Caco-2 (cell line): ENCODE measurements around the gene MAD2L2. TPM values are rescaled to one million over a fixed set of nuclear protein-coding genes. Genes with fewer than 3 reads are reported as not detected.

Experiments used
- BruUV-seq: library from RNA; stranded (reverse); fragments of 400-500 nt; replicated peaks from 2 replicates; lab custom pipeline; 2021; lab: Mats Ljungman, UMichigan
- CTCF ChIA-PET: fragments of 300-600 bp; sonication (Branson Sonifier 250); formaldehyde crosslinking; loops from one replicate; lab custom pipeline; 2022; ENCODE audit warnings: antibody characterized with exemption; lab: Charles Lee
- POLR2A ChIA-PET: fragments of 300-600 bp; sonication (Branson Sonifier 250); formaldehyde crosslinking; loops from one replicate; lab custom pipeline; 2022; ENCODE audit warnings: antibody characterized with exemption; lab: Charles Lee
- DNase-seq, 2 experiments: peaks; one replicate each; pipeline versions ENCODE4 v3.0.0 to v3.0.0-alpha.2; 2020 to 2022
- H3K27me3 ChIP-seq: replicated peaks from 2 replicates; pipeline ENCODE4 v1.6.0; 2011; ENCODE audit warnings: low read length; ENCODE audit not compliant: control insufficient read depth, insufficient read depth
- H3K36me3 ChIP-seq: 2 replicates; pipeline ENCODE4 v1.5.1; 2011; ENCODE audit warnings: low read length; ENCODE audit not compliant: control insufficient read depth, insufficient read depth
- H3K4me1 ChIP-seq: fragments of 250-450 bp; sonication (Bioruptor Pico); 2 replicates; pipeline ENCODE4 v1.5.1; 2020; ENCODE audit warnings: mild to moderate bottlenecking
- H3K4me3 ChIP-seq: 2 replicates; pipeline ENCODE4 v1.5.1; 2011; ENCODE audit warnings: low read depth, mild to moderate bottlenecking, control low read depth, low read length
- H3K9me3 ChIP-seq: fragments of 250-450 bp; sonication (Bioruptor Pico); 2 replicates; pipeline ENCODE4 v1.5.1; 2020; ENCODE audit warnings: mild to moderate bottlenecking, moderate library complexity
- H3K27ac Mint-ChIP-seq: one replicate; pipeline ENCODE4 v1.8.0; 2022; ENCODE audit warnings: mixed read lengths; ENCODE audit not compliant: unreplicated experiment
- H3K27me3 Mint-ChIP-seq: one replicate; pipeline ENCODE4 v1.8.0; 2022; ENCODE audit warnings: mixed read lengths; ENCODE audit not compliant: insufficient read depth, unreplicated experiment
- H3K36me3 Mint-ChIP-seq: one replicate; pipeline ENCODE4 v1.8.0; 2022; ENCODE audit warnings: mild to moderate bottlenecking, mixed read lengths; ENCODE audit not compliant: insufficient read depth, unreplicated experiment
- H3K4me1 Mint-ChIP-seq: one replicate; pipeline ENCODE4 v1.8.0; 2022; ENCODE audit warnings: low read depth, mixed read lengths; ENCODE audit not compliant: unreplicated experiment
- H3K4me3 Mint-ChIP-seq: one replicate; pipeline ENCODE4 v1.8.0; 2022; ENCODE audit warnings: mild to moderate bottlenecking, moderate library complexity, mixed read lengths; ENCODE audit not compliant: unreplicated experiment
- H3K9me3 Mint-ChIP-seq: one replicate; pipeline ENCODE4 v1.8.0; 2022; ENCODE audit warnings: mixed read lengths; ENCODE audit not compliant: unreplicated experiment
- CTCF ChIP-seq, 2 experiments: fragments of 200-600 bp in 1 of 2; IDR thresholded peaks; 1 replicate in 1 of 2; 2 replicates in 1 of 2; pipeline versions ENCODE4 v1.5.1 to v1.8.0; 2011 to 2022; ENCODE audit warnings: antibody characterized with exemption in 1 of 2, control low read depth in 1 of 2, inconsistent platforms in 1 of 2, low read depth in 1 of 2, low read length in 1 of 2, mild to moderate bottlenecking in 1 of 2, moderate library complexity in 1 of 2; ENCODE audit not compliant: insufficient read depth in 1 of 2, severe bottlenecking in 1 of 2, unreplicated experiment in 1 of 2
- intact Hi-C: fragments of 100-400 bp; cut with micrococcal nuclease; formaldehyde crosslinking; loops from one replicate; pipeline ENCODE4 v1.10.0; 2022; ENCODE audit not compliant: unreplicated experiment
- total RNA-seq: library from RNA; stranded (reverse); gene quantifications from 2 replicates; pipeline ENCODE4 v1.2.3, GENCODE V29; 2022

The MAD2L2 gene
- total RNA-seq, 1 experiment from 2014 or later, result 49.9 TPM

- Mint-ChIP-seq H3K36me3 (no peaks in the 10 kb centered on the region), H3K4me1 (no peaks in the 10 kb centered on the region), H3K27me3 (no peaks in the 10 kb centered on the region), H3K27ac (no peak overlapping the region), H3K9me3 (no peaks in the 10 kb centered on the region), H3K4me3 (no peak overlapping the region)
- no TSS peak for BruUV-seq
- intact Hi-C loops, result no loop called here
- 0 out of 2 replicates have a peak, but pooled peaks cover 3% of the 10 kb centered on the region for H3K4me1 ChIP-seq
- H3K4me3 ChIP-seq, result no peak overlapping the region
- no peak for TF ChIP-seq CTCF (IDR thresholded peaks at IDR 0.05; ENCODE audit: insufficient read depth in 1 of 2, low read depth in 1 of 2, low read length in 1 of 2, severe bottlenecking in 1 of 2, unreplicated experiment in 1 of 2)
- DNase-seq, result no peak
- ChIA-PET CTCF (no interaction called here), POLR2A (no interaction called here)
- H3K9me3 ChIP-seq, result no peaks in the 10 kb centered on the region
- H3K27me3 ChIP-seq, result no peaks in the 10 kb centered on the region
- H3K36me3 ChIP-seq, result peaks cover 2% of the 10 kb centered on the region; the same call in 1 of the 2 replicates
Measured at GRCh38 chr1:11659748-11660147, 21.2 kb downstream of the MAD2L2 start.

- Mint-ChIP-seq H3K4me1 (no peaks in the 10 kb centered on the region), H3K27ac (no peak overlapping the region), H3K36me3 (peaks cover 6% of the 10 kb centered on the region), H3K27me3 (no peaks in the 10 kb centered on the region), H3K4me3 (no peak overlapping the region), H3K9me3 (no peaks in the 10 kb centered on the region)
- BruUV-seq, result no TSS peak
- CTCF ChIA-PET, result interaction anchor here (0.5 kb wide), 1 partner anchor 288 kb away, joined by 3 read pairs; no protein-coding TSS in a partner anchor
- Histone ChIP-seq H3K36me3 (peaks cover 2% of the 10 kb centered on the region; the same call in 1 of the 2 replicates), H3K4me1 (no peaks in the 10 kb centered on the region), H3K4me3 (no peak overlapping the region), H3K9me3 (no peaks in the 10 kb centered on the region), H3K27me3 (no peaks in the 10 kb centered on the region)
- intact Hi-C loops, result no loop called here
- no peak for TF ChIP-seq CTCF (IDR thresholded peaks at IDR 0.05; ENCODE audit: insufficient read depth in 1 of 2, low read depth in 1 of 2, low read length in 1 of 2, severe bottlenecking in 1 of 2, unreplicated experiment in 1 of 2)
- no peak for DNase-seq
- POLR2A ChIA-PET, result no interaction called here
Measured at GRCh38 chr1:11658542-11658941, 22.4 kb downstream of the MAD2L2 start.

GRCh38 chr1:11657654-11658053, 23.3 kb downstream of the MAD2L2 start:
- Mint-ChIP-seq H3K27ac (no peak overlapping the region), H3K4me3 (no peak overlapping the region), H3K9me3 (no peaks in the 10 kb centered on the region), H3K4me1 (no peaks in the 10 kb centered on the region), H3K36me3 (peaks cover 12% of the 10 kb centered on the region), H3K27me3 (no peaks in the 10 kb centered on the region)
- intact Hi-C loops, result no loop called here
- DNase-seq, result no peak
- H3K4me3 ChIP-seq, result no peak overlapping the region
- no peaks in the 10 kb centered on the region for H3K27me3 ChIP-seq
- ChIA-PET CTCF (no interaction called here), POLR2A (no interaction called here)
- TF ChIP-seq CTCF (IDR thresholded peaks at IDR 0.05; ENCODE audit: insufficient read depth in 1 of 2, low read depth in 1 of 2, low read length in 1 of 2, severe bottlenecking in 1 of 2, unreplicated experiment in 1 of 2), result no peak
- no TSS peak for BruUV-seq
- H3K36me3 ChIP-seq, result peaks cover 2% of the 10 kb centered on the region; the same call in 1 of the 2 replicates
- no peaks in the 10 kb centered on the region for H3K9me3 ChIP-seq
- peaks cover 5% of the 10 kb centered on the region for H3K4me1 ChIP-seq
